Spleen (tissue), 11 donors: ENCODE measurements around the gene HHAT. TPM values are rescaled to one million over a fixed set of nuclear protein-coding genes. Genes with fewer than 3 reads are reported as not detected.

Experiments
- DNase-seq: peaks from one replicate; pipeline ENCODE4 v3.0.0-alpha.2; 2020
- H3K27ac ChIP-seq, 8 donors: fragments of 200-600 bp; sonication (generic) in 7 of 8; 1 replicate in 4 of 8; 2 replicates in 4 of 8; pipeline versions ENCODE4 v1.5.0 to v1.8.0; 2016 to 2021; ENCODE audit warnings: inconsistent platforms in 4 of 8, mild to moderate bottlenecking in 4 of 8, moderate library complexity in 1 of 8
- H3K27me3 ChIP-seq, 7 donors: fragments of 200-600 bp; sonication (generic) in 6 of 7; replicated peaks in 1 of 7; 1 replicate in 4 of 7; 2 replicates in 3 of 7; pipeline versions ENCODE4 v1.5.0 to v1.8.0; 2016 to 2021; ENCODE audit warnings: inconsistent platforms in 3 of 7, mild to moderate bottlenecking in 1 of 7
- H3K36me3 ChIP-seq, 6 donors: fragments of 200-600 bp; sonication (generic) in 5 of 6; 1 replicate in 4 of 6; 2 replicates in 2 of 6; pipeline versions ENCODE4 v1.5.0 to v1.8.0; 2016 to 2021; ENCODE audit warnings: inconsistent platforms in 2 of 6
- H3K4me1 ChIP-seq, 6 donors: fragments of 200-600 bp; sonication (generic) in 5 of 6; 1 replicate in 3 of 6; 2 replicates in 3 of 6; pipeline versions ENCODE4 v1.5.0 to v1.8.0; 2016 to 2021; ENCODE audit warnings: inconsistent platforms in 3 of 6
- H3K4me3 ChIP-seq, 8 donors: fragments of 200-600 bp; sonication (generic) in 7 of 8; 1 replicate in 4 of 8; 2 replicates in 4 of 8; pipeline versions ENCODE4 v1.5.0 to v1.8.0; 2016 to 2021; ENCODE audit warnings: inconsistent platforms in 4 of 8, mild to moderate bottlenecking in 4 of 8, moderate library complexity in 2 of 8
- H3K9me3 ChIP-seq, 8 donors: fragments of 200-600 bp; sonication (generic) in 7 of 8; 1 replicate in 4 of 8; 2 replicates in 4 of 8; pipeline versions ENCODE4 v1.5.0 to v1.8.0; 2016 to 2021; ENCODE audit warnings: inconsistent platforms in 4 of 8
- CTCF ChIP-seq, 11 experiments: fragments of 200-600 bp in 7 of 11; fragments of 450-650 bp in 4 of 11; sonication (generic) in 4 of 11; IDR thresholded peaks in 8 of 11; conservative IDR thresholded peaks in 3 of 11; 1 replicate in 7 of 11; 2 replicates in 4 of 11; pipeline versions ENCODE4 v1.4.0 to v1.8.0; 2016 to 2021; ENCODE audit warnings: antibody characterized with exemption in 11 of 11, inconsistent platforms in 4 of 11, mild to moderate bottlenecking in 1 of 11
- POLR2A ChIP-seq, 3 donors: fragments of 450-650 bp; IDR thresholded peaks; one replicate each; pipeline ENCODE4 v1.5.1; 2017; ENCODE audit warnings: antibody characterized with exemption in 3 of 3, mild to moderate bottlenecking in 1 of 3
- POLR2AphosphoS5 ChIP-seq, 3 donors: sonication (generic); formaldehyde crosslinking; IDR thresholded peaks; one replicate each; pipeline ENCODE4 v1.5.1; 2017; ENCODE audit warnings: antibody characterized with exemption in 3 of 3
- WGBS, 5 donors: extraction: QIAGEN DNeasy Blood & Tissue Kit in 3 of 5; methylation state at CpG; one replicate each; pipeline versions ENCODE4 v1.1.5 to v1.1.7; 2013 to 2018; 5-methylcytosine and 5-hydroxymethylcytosine counted together
- intact Hi-C: fragments of 100-400 bp; cut with DNase I; formaldehyde crosslinking; loops from one replicate; pipeline ENCODE4 v1.15.0; 2023; ENCODE audit warnings: low total_unique reads
- polyA plus RNA-seq, 3 donors: library from polyadenylated mRNA; stranded (reverse); fragments of 200-250 nt; gene quantifications; one replicate each; pipeline ENCODE4 v1.2.1, GENCODE V29; 2013
- total RNA-seq, 7 donors: library from RNA; depleted of rRNA in 3 of 7; stranded (reverse); fragments of >200 nt in 3 of 7; fragmentation: NEBNext Ultra II Directional in 4 of 7; extraction: Animal tissue kit (Norgen Biotek cat#: 25700) in 4 of 7; gene quantifications; one replicate each; pipeline versions ENCODE4 v1.1.0 to v1.2.1, GENCODE V29; 2016 to 2021
- donor health status: healthy with polysubstance abuse.
- donor health status: DM: no; HTN: no; CAD: no; lungs with moderate emphysema.
- donor health status: DM: no; HTN: no; CAD: no.
- donor health status: Bipolar disorder and iron deficiency.
- donor health status: healthy.
- donor health status: DM: no; HTN: no; CAD: no.
- donor health status: DM: yes; HTN: yes; CAD: no.

Gene HHAT
- total and polyA plus RNA-seq, 10 donors, result 1.3 to 8.8 (median 4.7) TPM

GRCh38 chr1:210445931-210446330, 117.2 kb downstream of the HHAT start:
- H3K36me3 ChIP-seq, result no peaks in the 10 kb centered on the region
- H3K9me3 ChIP-seq, result no peaks in the 10 kb centered on the region
- no peak overlapping the region for H3K4me3 ChIP-seq
- H3K27me3 ChIP-seq, result no peaks in the 10 kb centered on the region
- H3K27ac ChIP-seq, result no peak overlapping the region
- intact Hi-C loops, result no loop called here
- 91 to 93% (median 92%) methylated on average over 7 of the region's 7 CpGs for WGBS, 5 donors
- H3K4me1 ChIP-seq, result no peaks in the 10 kb centered on the region
- no peak for DNase-seq
- TF ChIP-seq POLR2AphosphoS5 (IDR thresholded peaks at IDR 0.05) (no peak), POLR2A (IDR thresholded peaks at IDR 0.05) (no peak), CTCF (IDR thresholded peaks at IDR 0.05 in 8 of 11, conservative IDR thresholded peaks at IDR 0.05 in 3 of 11) (no peak)

- peak; percentile 78 for DNase-seq
- TF ChIP-seq POLR2AphosphoS5 (IDR thresholded peaks at IDR 0.05) (no peak), POLR2A (IDR thresholded peaks at IDR 0.05) (no peak), CTCF (IDR thresholded peaks at IDR 0.05 in 8 of 11, conservative IDR thresholded peaks at IDR 0.05 in 3 of 11) (no peak)
- intact Hi-C loops, result no loop called here
- Histone ChIP-seq H3K36me3 (no peaks in the 10 kb centered on the region), H3K4me1 (no peaks in the 10 kb centered on the region), H3K4me3 (no peak overlapping the region), H3K9me3 (no peaks in the 10 kb centered on the region), H3K27ac (no peak overlapping the region), H3K27me3 (no peaks in the 10 kb centered on the region)
- 43 to 59% (median 53%) methylated on average over 9 of the region's 9 CpGs for WGBS, 5 donors
Observed at GRCh38 chr1:210446479-210446878, 117.8 kb downstream of the HHAT start.

- Histone ChIP-seq H3K4me3 (no peak overlapping the region), H3K9me3 (no peaks in the 10 kb centered on the region), H3K27me3 (no peaks in the 10 kb centered on the region), H3K4me1 (no peaks in the 10 kb centered on the region), H3K27ac (no peak overlapping the region), H3K36me3 (no peaks in the 10 kb centered on the region)
- no peak for DNase-seq
- WGBS, 5 donors, result 85 to 90% (median 86%) methylated on average over 5 of the region's 5 CpGs
- TF ChIP-seq POLR2AphosphoS5 (IDR thresholded peaks at IDR 0.05), result no peak
- TF ChIP-seq POLR2A (IDR thresholded peaks at IDR 0.05), result no peak
- TF ChIP-seq CTCF (IDR thresholded peaks at IDR 0.05 in 8 of 11, conservative IDR thresholded peaks at IDR 0.05 in 3 of 11), result no peak
- intact Hi-C loops, result no loop called here
Observed at GRCh38 chr1:210447456-210448057, 118.9 kb downstream of the HHAT start.

- intact Hi-C loops, result no loop called here
- 50 to 64% (median 56%) methylated on average over 4 of the region's 4 CpGs for WGBS, 5 donors
- DNase-seq, result no peak
- Histone ChIP-seq H3K36me3 (no peaks in the 10 kb centered on the region), H3K4me1 (no peaks in the 10 kb centered on the region), H3K4me3 (no peak overlapping the region), H3K9me3 (no peaks in the 10 kb centered on the region), H3K27me3 (no peaks in the 10 kb centered on the region), H3K27ac (no peak overlapping the region)
- TF ChIP-seq POLR2A (IDR thresholded peaks at IDR 0.05) (no peak), CTCF (IDR thresholded peaks at IDR 0.05 in 8 of 11, conservative IDR thresholded peaks at IDR 0.05 in 3 of 11) (peak in 9 of 11 experiments; percentile 16 to 56 (median 46)), POLR2AphosphoS5 (IDR thresholded peaks at IDR 0.05) (no peak)
Observed at GRCh38 chr1:210448297-210448892, 119.7 kb downstream of the HHAT start.
